Measurements from ENCODE around the gene EME1.
"Not testable (repeated sequence)": the region's sequence is repeated elsewhere in the genome, so short reads cannot be mapped to it uniquely, and the experiment has no call there.

EME1 gene

GRCh38 chr17:50423553-50424159 is 50.6 kb downstream of the EME1 start:
- H3K9ac ChIP-seq, result no peak overlapping the region

GRCh38 chr17:50424246-50424995 is 51.4 kb downstream of the EME1 start:
- Histone ChIP-seq H4K20me1 (peaks cover 0 to 7% (median 0%) of the 10 kb centered on the region in 11 experiments; a peak in 1 of 22 replicates), H3K9ac (peak overlapping the region in 5 of 11 experiments; percentile 79 to 83 (median 82); a peak in 4 of 22 replicates), H3K4me3 (no peak overlapping the region), H3K27ac (peak overlapping the region in 8 of 11 experiments; percentile 41 to 83 (median 76); a peak in 14 of 22 replicates), H3K9me3 (replicated peaks in 1 of 11) (peaks cover 0 to 12% (median 7%) of the 10 kb centered on the region in 11 experiments; a peak in 17 of 22 replicates), H3K27me3 (no peaks in the 10 kb centered on the region), H3K4me2 (peak overlapping the region; percentile 86 to 99 (median 98)), H3K4me1 (peaks cover 62 to 80% (median 72%) of the 10 kb centered on the region in 10 experiments), H3K36me3 (peaks cover 0 to 8% (median 0%) of the 10 kb centered on the region in 11 experiments; a peak in 5 of 22 replicates)
- TF ChIP-seq Cebpa-rat (IDR thresholded peaks at IDR 0.05), result no peak

More at GRCh38 chr17:50423553-50424159, 50.6 kb downstream of the EME1 start:
- peaks cover 0 to 20% (median 15%) of the 10 kb centered on the region in 11 experiments; a peak in 19 of 22 replicates for H3K9me3 ChIP-seq (replicated peaks in 1 of 11)
- peaks cover 0 to under 1% (median 0%) of the 10 kb centered on the region in 11 experiments; a peak in 2 of 22 replicates for H3K36me3 ChIP-seq
- H3K4me3 ChIP-seq, result no peak overlapping the region
- H3K27ac ChIP-seq, result peak overlapping the region in 3 of 11 experiments; percentile 69 to 82 (median 73); a peak in 6 of 22 replicates
- peak overlapping the region; percentile 46 to 99 (median 98); a peak in 20 of 22 replicates for H3K4me2 ChIP-seq
- TF ChIP-seq Cebpa-rat (IDR thresholded peaks at IDR 0.05), result no peak
- peaks cover 0 to under 1% (median 0%) of the 10 kb centered on the region in 11 experiments; a peak in 1 of 22 replicates for H4K20me1 ChIP-seq
- H3K27me3 ChIP-seq, result no peaks in the 10 kb centered on the region
- H3K4me1 ChIP-seq, result peaks cover 62 to 77% (median 69%) of the 10 kb centered on the region in 10 experiments

- no peaks in the 10 kb centered on the region for H3K27me3 ChIP-seq
- peaks cover 0 to 13% (median 0%) of the 10 kb centered on the region in 11 experiments; a peak in 5 of 22 replicates for H3K36me3 ChIP-seq
- peaks cover 0 to 5% (median under 1%) of the 10 kb centered on the region in 11 experiments; a peak in 8 of 22 replicates for H3K9me3 ChIP-seq (replicated peaks in 1 of 11)
- no peak for TF ChIP-seq Cebpa-rat (IDR thresholded peaks at IDR 0.05)
- H3K4me3 ChIP-seq, result peak overlapping the region; percentile 60 to 80 (median 68)
- peak overlapping the region; percentile 86 to 99 (median 98) for H3K4me2 ChIP-seq
- peak overlapping the region in 10 of 11 experiments; percentile 53 to 83 (median 73); a peak in 21 of 22 replicates for H3K27ac ChIP-seq
- H4K20me1 ChIP-seq, result peaks cover 0 to 14% (median 0%) of the 10 kb centered on the region in 11 experiments; a peak in 3 of 22 replicates
- H3K4me1 ChIP-seq, result peaks cover 62 to 82% (median 71%) of the 10 kb centered on the region in 10 experiments
- H3K9ac ChIP-seq, result peak overlapping the region; percentile 69 to 83 (median 79); a peak in 20 of 22 replicates
Measured at GRCh38 chr17:50424996-50425681, 52.1 kb downstream of the EME1 start.

GRCh38 chr17:50425682-50426471 is 52.8 kb downstream of the EME1 start, which contains the start of gene ACSF2:
Gene ACSF2 (plus strand): TSS chr17:50426218. CDS start chr17:50426262, 44 bp downstream.
- H3K4me2 ChIP-seq, result peak within 1 kb of the TSS; percentile 86 to 99 (median 98)
- no peaks in the 10 kb centered on the region for H3K9me3 ChIP-seq (replicated peaks in 1 of 11)
- H3K36me3 ChIP-seq, result peaks cover 0 to 13% (median 0%) of the 10 kb centered on the region in 11 experiments; a peak in 6 of 22 replicates
- peaks cover 55 to 75% (median 64%) of the 10 kb centered on the region in 10 experiments for H3K4me1 ChIP-seq
- H3K4me3 ChIP-seq, result peak within 1 kb of the TSS; percentile 60 to 80 (median 68)
- TF ChIP-seq Cebpa-rat (IDR thresholded peaks at IDR 0.05), result no peak
- H4K20me1 ChIP-seq, result peaks cover 0 to 21% (median 0%) of the 10 kb centered on the region in 11 experiments; a peak in 3 of 22 replicates
- H3K27me3 ChIP-seq, result no peaks in the 10 kb centered on the region
- peak within 1 kb of the TSS; percentile 8 to 83 (median 73); a peak in 21 of 22 replicates for H3K27ac ChIP-seq
- H3K9ac ChIP-seq, result peak within 1 kb of the TSS; percentile 73 to 83 (median 80)

GRCh38 chr17:50426472-50426782 is 53.4 kb downstream of the EME1 start:
- Histone ChIP-seq H3K4me2 (peak overlapping the region; percentile 86 to 99 (median 98)), H3K9ac (peak overlapping the region; percentile 73 to 83 (median 80)), H3K9me3 (replicated peaks in 1 of 11) (no peaks in the 10 kb centered on the region), H3K4me1 (peaks cover 50 to 71% (median 59%) of the 10 kb centered on the region in 10 experiments), H3K27me3 (no peaks in the 10 kb centered on the region), H3K36me3 (peaks cover 0 to 18% (median 0%) of the 10 kb centered on the region in 11 experiments; a peak in 6 of 22 replicates), H3K4me3 (peak overlapping the region; percentile 60 to 80 (median 68)), H3K27ac (peak overlapping the region; percentile 8 to 83 (median 73); a peak in 20 of 22 replicates), H4K20me1 (peaks cover 0 to 27% (median 0%) of the 10 kb centered on the region in 11 experiments; a peak in 3 of 22 replicates)
- TF ChIP-seq Cebpa-rat (IDR thresholded peaks at IDR 0.05), result no peak

- Histone ChIP-seq H3K9ac (peak overlapping the region; percentile 73 to 83 (median 80)), H3K4me3 (peak overlapping the region; percentile 60 to 80 (median 68)), H4K20me1 (peaks cover 0 to 34% (median 0%) of the 10 kb centered on the region in 11 experiments; a peak in 4 of 22 replicates), H3K36me3 (peaks cover 0 to 25% (median 0%) of the 10 kb centered on the region in 11 experiments; a peak in 7 of 22 replicates), H3K27me3 (no peaks in the 10 kb centered on the region), H3K27ac (peak overlapping the region; percentile 8 to 83 (median 73); a peak in 20 of 22 replicates), H3K4me1 (peaks cover 45 to 66% (median 55%) of the 10 kb centered on the region in 10 experiments), H3K9me3 (replicated peaks in 1 of 11) (no peaks in the 10 kb centered on the region), H3K4me2 (peak overlapping the region; percentile 86 to 99 (median 98))
- TF ChIP-seq Cebpa-rat (IDR thresholded peaks at IDR 0.05), result no peak
Measured at GRCh38 chr17:50426814-50427787, 54.1 kb downstream of the EME1 start.

GRCh38 chr17:50428126-50428525 is 55.1 kb downstream of the EME1 start:
- not testable (repeated sequence) for H3K27me3 ChIP-seq; H3K9ac ChIP-seq; H3K9me3 ChIP-seq (replicated peaks in 1 of 11)
- Histone ChIP-seq H3K27ac (peak overlapping the region in 5 of 11 experiments; percentile 2 to 82 (median 73); a peak in 3 of 22 replicates), H3K4me2 (peak overlapping the region; percentile 86 to 99 (median 98)), H4K20me1 (peaks cover 0 to 44% (median 0%) of the 10 kb centered on the region in 11 experiments; a peak in 4 of 22 replicates), H3K4me3 (peak overlapping the region in 2 of 10 experiments; percentile 60 to 68; a peak in 3 of 20 replicates), H3K36me3 (peaks cover 0 to 29% (median 0%) of the 10 kb centered on the region in 11 experiments; a peak in 7 of 22 replicates), H3K4me1 (peaks cover 42 to 56% (median 49%) of the 10 kb centered on the region in 10 experiments)
